A549 (cell line): ENCODE results near the gene ELL3. TPM values are rescaled to one million over a fixed set of nuclear protein-coding genes. Genes with fewer than 3 reads are reported as not detected.

Experiments
- ATAC-seq, 2 experiments: fragments of 200-7000 bp in 1 of 2; fragments of >200 bp in 1 of 2; cut with Nextera tagmentation in 1 of 2; cut with Tn5 transposase in 1 of 2; 3 replicates each; pipeline versions ENCODE4 v1.8.0 to v1.9.1; 2018 to 2020; ENCODE audit warnings: mild to moderate bottlenecking in 1 of 2, moderate library complexity in 1 of 2
- CTCF ChIA-PET: fragments of 300-600 bp; sonication (Branson Sonifier 250); formaldehyde crosslinking; extraction: SDS; loops from one replicate; lab custom pipeline; 2021; ENCODE audit warnings: antibody characterized with exemption, inconsistent platforms; lab: Yijun Ruan, JAX
- POLR2A ChIA-PET: fragments of 350-600 bp; formaldehyde crosslinking; extraction: SDS; loops from one replicate; lab custom pipeline; 2021; ENCODE audit warnings: antibody characterized with exemption, inconsistent platforms; lab: Yijun Ruan, JAX
- DNase-seq, 2 experiments: peaks; one replicate each; pipeline versions ENCODE4 v3.0.0 to v3.0.0-alpha.2; 2011 to 2016; ENCODE audit warnings: low read depth in 1 of 2, low spot score in 1 of 2
- FAIRE-seq: peaks from 2 replicates; lab custom pipeline; 2011; peaks lifted over from hg19 to GRCh38; lab: Jason Lieb, UNC
- H3K27ac ChIP-seq, 2 experiments: fragments of >200 bp; sonication (Bioruptor Twin); formaldehyde crosslinking; 3 replicates each; pipeline ENCODE4 v1.5.1; 2016 to 2017
- H3K4me1 ChIP-seq: fragments of >200 bp; sonication (Bioruptor Twin); formaldehyde crosslinking; 3 replicates; pipeline ENCODE4 v1.6.1; 2016
- H3K4me2 ChIP-seq: fragments of >200 bp; sonication (Bioruptor Twin); formaldehyde crosslinking; 3 replicates; pipeline ENCODE4 v1.6.1; 2016
- H3K4me3 ChIP-seq: fragments of >200 bp; sonication (Bioruptor Twin); formaldehyde crosslinking; 3 replicates; pipeline ENCODE4 v1.5.1; 2016
- H3K9me3 ChIP-seq: fragments of >200 bp; sonication (Bioruptor Twin); formaldehyde crosslinking; 3 replicates; pipeline ENCODE4 v1.6.1; 2016
- ATOH8 ChIP-seq: fragments of 250-450 bp; sonication (Bioruptor Pico); IDR thresholded peaks from 2 replicates; pipeline ENCODE4 v1.5.0; 2020; ENCODE audit warnings: low read depth, mild to moderate bottlenecking, moderate library complexity
- BCL3 ChIP-seq: fragments of >200 bp; sonication (Bioruptor Twin); formaldehyde crosslinking; IDR thresholded peaks from 3 replicates; pipeline ENCODE4 v1.6.1; 2016
- BHLHE40 ChIP-seq: IDR thresholded peaks from 2 replicates; pipeline ENCODE4 v1.6.1; 2012; ENCODE audit warnings: low read depth, low read length, inconsistent platforms
- CHD2 ChIP-seq: fragments of 150-350 bp; IDR thresholded peaks from 2 replicates; pipeline ENCODE4 v1.6.1; 2014; ENCODE audit warnings: low read length; ENCODE audit not compliant: partially characterized antibody
- EHF ChIP-seq: fragments of 250-450 bp; sonication (Bioruptor Pico); IDR thresholded peaks from 2 replicates; pipeline ENCODE4 v1.5.0; 2020; ENCODE audit warnings: mild to moderate bottlenecking
- EHMT2 ChIP-seq: fragments of 200-600 bp; sonication (generic); IDR thresholded peaks from 2 replicates; pipeline ENCODE4 v1.6.1; 2016; ENCODE audit warnings: antibody characterized with exemption, low read depth, mild to moderate bottlenecking, moderate library complexity
- ESRRA ChIP-seq: fragments of 150-350 bp; IDR thresholded peaks from 2 replicates; pipeline ENCODE4 v1.6.1; 2014; ENCODE audit warnings: mild to moderate bottlenecking, low read length, borderline replicate concordance
- FOSL2 ChIP-seq, 2 experiments: fragments of 450-650 bp in 1 of 2; fragments of >200 bp in 1 of 2; sonication (Bioruptor Twin) in 1 of 2; formaldehyde crosslinking; IDR thresholded peaks; 2 replicates each; pipeline versions ENCODE4 v1.5.0 to v1.6.1; 2016 to 2020; ENCODE audit warnings: mild to moderate bottlenecking in 1 of 2, moderate library complexity in 1 of 2
- GATA3 ChIP-seq: IDR thresholded peaks from 2 replicates; pipeline ENCODE4 v1.6.1; 2012; ENCODE audit warnings: borderline replicate concordance
- HDAC2 ChIP-seq: fragments of 200-600 bp; sonication (generic); IDR thresholded peaks from 2 replicates; pipeline ENCODE4 v1.6.1; 2016
- HOXA7 ChIP-seq: fragments of 250-450 bp; sonication (Bioruptor Pico); IDR thresholded peaks from 2 replicates; pipeline ENCODE4 v1.5.0; 2020; ENCODE audit warnings: mild to moderate bottlenecking, moderate library complexity
- HOXB5 ChIP-seq: fragments of 250-450 bp; sonication (Bioruptor Pico); IDR thresholded peaks from 2 replicates; pipeline ENCODE4 v1.5.0; 2020; ENCODE audit warnings: mild to moderate bottlenecking, moderate library complexity
- JUN ChIP-seq, 2 experiments: fragments of >200 bp; sonication (Bioruptor Twin); formaldehyde crosslinking; IDR thresholded peaks; 2 replicates in 1 of 2; 3 replicates in 1 of 2; pipeline ENCODE4 v1.6.1; 2016 to 2017
- JUNB ChIP-seq: fragments of >200 bp; sonication (Bioruptor Twin); formaldehyde crosslinking; IDR thresholded peaks from 2 replicates; pipeline ENCODE4 v1.6.1; 2016
- KDM1A ChIP-seq: fragments of 200-600 bp; sonication (generic); IDR thresholded peaks from 2 replicates; pipeline ENCODE4 v1.6.1; 2016; ENCODE audit warnings: low read depth, mild to moderate bottlenecking
- KDM5A ChIP-seq: fragments of 200-600 bp; sonication (generic); IDR thresholded peaks from 2 replicates; pipeline ENCODE4 v1.6.1; 2016; ENCODE audit warnings: antibody characterized with exemption, mild to moderate bottlenecking
- MAX ChIP-seq: IDR thresholded peaks from 2 replicates; pipeline ENCODE4 v1.6.1; 2012
- MYC ChIP-seq: IDR thresholded peaks from 2 replicates; pipeline ENCODE4 v1.6.1; 2012; ENCODE audit warnings: mild to moderate bottlenecking, inconsistent platforms, low read length, improper control_type of control experiment, borderline replicate concordance
- NPAS2 ChIP-seq: fragments of 250-450 bp; sonication (Bioruptor Pico); IDR thresholded peaks from 2 replicates; pipeline ENCODE4 v1.8.0; 2022; ENCODE audit warnings: mild to moderate bottlenecking, moderate library complexity, borderline replicate concordance
- PHF8 ChIP-seq: fragments of 200-600 bp; sonication (generic); IDR thresholded peaks from 2 replicates; pipeline ENCODE4 v1.6.1; 2016; ENCODE audit warnings: low read depth, mild to moderate bottlenecking, antibody characterized with exemption, moderate library complexity, borderline replicate concordance
- POLR2A ChIP-seq: IDR thresholded peaks from 2 replicates; pipeline ENCODE4 v1.6.1; 2012; ENCODE audit warnings: mild to moderate bottlenecking, low read length
- RFX5 ChIP-seq: fragments of 450-650 bp; IDR thresholded peaks from 2 replicates; pipeline ENCODE4 v1.7.1; 2014; ENCODE audit warnings: antibody characterized with exemption, mild to moderate bottlenecking, moderate library complexity
- RNF2 ChIP-seq: fragments of 200-600 bp; sonication (generic); IDR thresholded peaks from 2 replicates; pipeline ENCODE4 v1.6.1; 2016; ENCODE audit warnings: low read depth, mild to moderate bottlenecking, antibody characterized with exemption, moderate library complexity, borderline replicate concordance
- USF2 ChIP-seq: fragments of 450-650 bp; IDR thresholded peaks from 2 replicates; pipeline ENCODE4 v1.6.1; 2014; ENCODE audit warnings: antibody characterized with exemption
- WGBS: methylation state at CpG from one replicate; pipeline ENCODE4 v1.1.6; 2017; ENCODE audit errors: missing lambda C conversion rate; 5-methylcytosine and 5-hydroxymethylcytosine counted together
- polyA plus RNA-seq, 4 experiments: library from polyadenylated mRNA; depleted of rRNA in 3 of 4; stranded (reverse); fragments of >200 nt; fragmentation: RNase III in 1 of 4; extraction: RNeasy Plus Mini Kit Qiagen cat#74134 plus additional on column Dnase treatment in 1 of 4; gene quantifications; 2 replicates in 3 of 4; 3 replicates in 1 of 4; pipeline ENCODE4 v1.2.3, GENCODE V29; 2011 to 2017
- TF ChIP-seq, protein P1 (sequence below): fragments of 250-450 bp; sonication (Bioruptor Pico); IDR thresholded peaks from 2 replicates; pipeline ENCODE4 v1.5.0; 2021; ENCODE audit warnings: mild to moderate bottlenecking, moderate library complexity, borderline replicate concordance
- TF ChIP-seq, protein P2 (sequence below): IDR thresholded peaks from 2 replicates; pipeline ENCODE4 v1.6.1; 2012; ENCODE audit warnings: low read depth, borderline replicate concordance

The ELL3 gene
- polyA plus RNA-seq, 2 of the 4 experiments (the other 2 are of a cell fraction) = 1.4 to 2.1 TPM

GRCh38 chr15:43792761-43793476 lies 16.2 kb upstream of the ELL3 start:
- H3K9me3 ChIP-seq = no peaks in the 10 kb centered on the region
- FAIRE-seq (no peak), ATAC-seq (peak; percentile 4 to 26; a peak in 3 of 6 replicates), DNase-seq (peak in 1 of 2 experiments; percentile 26)
- WGBS = 10% methylated on average over 19 of the region's 33 CpGs
- peak overlapping the region; percentile 100 for H3K4me3 ChIP-seq
- H3K27ac ChIP-seq = peak overlapping the region; percentile 97 to 100
- peak overlapping the region; percentile 88 for H3K4me2 ChIP-seq
- ChIA-PET CTCF (interaction anchor here (0.8 to 6.5 kb wide), 2 partner anchors 15 to 29 kb away, joined by 3 to 47 read pairs; partner anchors contain the start of gene ELL3), POLR2A (no interaction called here)
- H3K4me1 ChIP-seq = peaks cover 16% of the 10 kb centered on the region; the same call in 2 of the 3 replicates
- TF ChIP-seq BCL3 (0 out of 3 replicates have a peak, but pooled peaks have one; percentile 6), RFX5 (no peak)

DNA sequence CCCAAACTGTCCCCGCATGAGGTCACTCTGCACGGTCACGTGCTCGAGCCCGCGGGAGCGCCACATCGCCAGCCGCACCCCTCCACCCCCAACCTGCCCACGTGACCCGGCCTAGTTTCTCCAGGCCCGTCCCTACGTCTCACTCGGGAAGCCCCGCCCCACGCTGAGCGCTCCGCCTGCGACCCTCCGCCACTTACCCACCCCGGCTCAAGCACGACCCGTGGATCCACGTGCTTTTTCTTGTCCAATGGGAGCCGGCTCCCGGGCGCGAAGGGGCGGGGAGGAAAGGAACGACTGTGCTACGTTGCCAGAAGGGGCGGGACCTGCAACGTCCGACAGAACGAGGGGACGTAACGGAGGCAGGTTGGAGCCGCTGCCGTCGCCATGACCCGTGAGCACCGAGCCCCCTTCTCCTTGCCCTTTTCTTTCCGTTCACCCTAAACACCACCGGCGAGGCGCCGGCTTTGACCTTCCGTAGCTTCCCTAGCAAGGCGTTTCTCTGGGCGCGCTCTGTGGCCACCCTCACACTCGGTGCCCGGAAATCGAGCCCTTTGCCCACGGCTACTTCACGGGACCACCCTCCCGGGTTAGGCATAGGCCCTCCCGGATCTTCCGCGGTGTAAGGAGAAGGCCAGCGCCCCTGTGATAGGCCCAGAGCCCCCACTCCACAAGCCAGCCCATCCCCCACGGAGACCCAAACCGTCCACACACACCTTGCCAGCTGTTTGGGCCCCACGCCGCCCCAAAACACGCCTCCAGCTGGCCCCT lies 15.4 kb upstream of the ELL3 start, which contains the start of gene SERF2:
SERF2 (plus strand) TSS at position 328 of the 768 bp plus-strand sequence; CDS start at position 385, 57 bp downstream.
- WGBS = 0% methylated on average over 7 of the region's 66 CpGs
- peak within 1 kb of the TSS; percentile 88 for H3K4me2 ChIP-seq
- ATAC-seq (peak; percentile 91 to 95), FAIRE-seq (no peak), DNase-seq (peak; percentile 97 to 99)
- H3K4me1 ChIP-seq = peaks cover 16% of the 10 kb centered on the region; the same call in 2 of the 3 replicates
- CTCF ChIA-PET = interaction anchor here (0.8 to 6.5 kb wide), 3 partner anchors 14 to 30 kb away, joined by 3 to 47 read pairs (median 5); partner anchors contain the start of gene ELL3
- H3K4me3 ChIP-seq = peak within 1 kb of the TSS; percentile 100
- no peak for TF ChIP-seq EHMT2
- no peak for TF ChIP-seq JUNB
- no peak for TF ChIP-seq HOXB5 (CRISPR knock-in tag)
- TF ChIP-seq POLR2A = peak; percentile 92
- peak; percentile 52; the same call in 1 of the 2 replicates for TF ChIP-seq BHLHE40
- TF ChIP-seq BCL3 = peak; percentile 64; the same call in 1 of the 3 replicates
- TF ChIP-seq, protein P1, sequence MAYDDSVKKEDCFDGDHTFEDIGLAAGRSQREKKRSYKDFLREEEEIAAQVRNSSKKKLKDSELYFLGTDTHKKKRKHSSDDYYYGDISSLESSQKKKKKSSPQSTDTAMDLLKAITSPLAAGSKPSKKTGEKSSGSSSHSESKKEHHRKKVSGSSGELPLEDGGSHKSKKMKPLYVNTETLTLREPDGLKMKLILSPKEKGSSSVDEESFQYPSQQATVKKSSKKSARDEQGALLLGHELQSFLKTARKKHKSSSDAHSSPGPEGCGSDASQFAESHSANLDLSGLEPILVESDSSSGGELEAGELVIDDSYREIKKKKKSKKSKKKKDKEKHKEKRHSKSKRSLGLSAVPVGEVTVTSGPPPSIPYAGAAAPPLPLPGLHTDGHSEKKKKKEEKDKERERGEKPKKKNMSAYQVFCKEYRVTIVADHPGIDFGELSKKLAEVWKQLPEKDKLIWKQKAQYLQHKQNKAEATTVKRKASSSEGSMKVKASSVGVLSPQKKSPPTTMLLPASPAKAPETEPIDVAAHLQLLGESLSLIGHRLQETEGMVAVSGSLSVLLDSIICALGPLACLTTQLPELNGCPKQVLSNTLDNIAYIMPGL = no peak
- TF ChIP-seq, protein P2, sequence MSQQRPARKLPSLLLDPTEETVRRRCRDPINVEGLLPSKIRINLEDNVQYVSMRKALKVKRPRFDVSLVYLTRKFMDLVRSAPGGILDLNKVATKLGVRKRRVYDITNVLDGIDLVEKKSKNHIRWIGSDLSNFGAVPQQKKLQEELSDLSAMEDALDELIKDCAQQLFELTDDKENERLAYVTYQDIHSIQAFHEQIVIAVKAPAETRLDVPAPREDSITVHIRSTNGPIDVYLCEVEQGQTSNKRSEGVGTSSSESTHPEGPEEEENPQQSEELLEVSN = peak; percentile 75; the same call in 1 of the 2 replicates
- TF ChIP-seq HDAC2 = no peak
- peak; percentile 87 for TF ChIP-seq NPAS2 (CRISPR knock-in tag)
- no peak for TF ChIP-seq RNF2
- no peak for TF ChIP-seq KDM1A
- no peak for TF ChIP-seq ESRRA
- peak; percentile 87 for TF ChIP-seq MAX
- no peak for TF ChIP-seq GATA3
- TF ChIP-seq HOXA7 (CRISPR knock-in tag) = no peak
- TF ChIP-seq ATOH8 (CRISPR knock-in tag) = no peak
- TF ChIP-seq MYC = 0 out of 2 replicates have a peak, but pooled peaks have one; percentile 42
- no peak for TF ChIP-seq FOSL2 (IDR thresholded peaks at IDR 0.05)
- TF ChIP-seq FOSL2 (CRISPR knock-in tag; IDR thresholded peaks at IDR 0.05) = 0 out of 2 replicates have a peak, but pooled peaks have one; percentile 6
- TF ChIP-seq EHF (CRISPR knock-in tag) = no peak
- no peak for TF ChIP-seq KDM5A
- TF ChIP-seq PHF8 = peak; percentile 75
- TF ChIP-seq USF2 = peak; percentile 99
- peak in 1 of 2 experiments; percentile 61; a peak in 2 of 5 replicates for TF ChIP-seq JUN (IDR thresholded peaks at IDR 0.05)
- no peak for TF ChIP-seq CHD2
- POLR2A ChIA-PET = interaction anchor here (0.7 to 0.8 kb wide), 2 partner anchors 8 to 15 kb away, joined by 3 read pairs; partner anchors contain the start of genes ELL3, HYPK and SERINC4
- H3K27ac ChIP-seq = peak within 1 kb of the TSS; percentile 97 to 100
- no peaks in the 10 kb centered on the region for H3K9me3 ChIP-seq
